B cell (primary cell): ENCODE measurements around the gene RPTOR.

Source experiments
- CTCF ChIP-seq: fragments of 200-600 bp; IDR thresholded peaks from one replicate; pipeline ENCODE4 v1.8.0; 2022; ENCODE audit warnings: antibody characterized with exemption, mild to moderate bottlenecking
- EZH2 ChIP-seq: IDR thresholded peaks from 2 replicates; pipeline ENCODE4 v1.6.1; 2012; ENCODE audit warnings: borderline replicate concordance, low read depth, mild to moderate bottlenecking, moderate library complexity, low read length; ENCODE audit not compliant: insufficient read depth, poor library complexity, severe bottlenecking

- no peak for TF ChIP-seq CTCF
- TF ChIP-seq EZH2 = no peak
These were observed 379.6 kb downstream of the RPTOR start for GRCh38 chr17:80924111-80924806.
